Fibroblast of lung (primary cell): ENCODE results near the gene WSCD1.

Source experiments
- CTCF ChIP-seq, 2 donors: IDR thresholded peaks in 1 of 2; conservative IDR thresholded peaks in 1 of 2; 1 replicate in 1 of 2; 2 replicates in 1 of 2; pipeline ENCODE4 v1.5.1; 2011 to 2012; ENCODE audit warnings: low read length in 2 of 2, control low read depth in 1 of 2, inconsistent platforms in 1 of 2, low read depth in 1 of 2, mild to moderate bottlenecking in 1 of 2
- EZH2 ChIP-seq: IDR thresholded peaks from 2 replicates; pipeline ENCODE4 v1.5.1; 2012; ENCODE audit warnings: low read length, control low read depth, mild to moderate bottlenecking; ENCODE audit errors: missing control alignments

- no peak for TF ChIP-seq CTCF (conservative IDR thresholded peaks at IDR 0.05 in 1 of 2, IDR thresholded peaks at IDR 0.05 in 1 of 2; ENCODE audit: low read depth in 1 of 2, low read length in 2 of 2)
- TF ChIP-seq EZH2 = no peak
Observed at GRCh38 chr17:6035801-6036394, 34.3 kb upstream of the WSCD1 start.
